Measurements from ENCODE around the gene ADAMTS18.
"Not testable (repeated sequence)": the region's sequence is repeated elsewhere in the genome, so short reads cannot be mapped to it uniquely, and the experiment has no call there.

Gene ADAMTS18, protein sequence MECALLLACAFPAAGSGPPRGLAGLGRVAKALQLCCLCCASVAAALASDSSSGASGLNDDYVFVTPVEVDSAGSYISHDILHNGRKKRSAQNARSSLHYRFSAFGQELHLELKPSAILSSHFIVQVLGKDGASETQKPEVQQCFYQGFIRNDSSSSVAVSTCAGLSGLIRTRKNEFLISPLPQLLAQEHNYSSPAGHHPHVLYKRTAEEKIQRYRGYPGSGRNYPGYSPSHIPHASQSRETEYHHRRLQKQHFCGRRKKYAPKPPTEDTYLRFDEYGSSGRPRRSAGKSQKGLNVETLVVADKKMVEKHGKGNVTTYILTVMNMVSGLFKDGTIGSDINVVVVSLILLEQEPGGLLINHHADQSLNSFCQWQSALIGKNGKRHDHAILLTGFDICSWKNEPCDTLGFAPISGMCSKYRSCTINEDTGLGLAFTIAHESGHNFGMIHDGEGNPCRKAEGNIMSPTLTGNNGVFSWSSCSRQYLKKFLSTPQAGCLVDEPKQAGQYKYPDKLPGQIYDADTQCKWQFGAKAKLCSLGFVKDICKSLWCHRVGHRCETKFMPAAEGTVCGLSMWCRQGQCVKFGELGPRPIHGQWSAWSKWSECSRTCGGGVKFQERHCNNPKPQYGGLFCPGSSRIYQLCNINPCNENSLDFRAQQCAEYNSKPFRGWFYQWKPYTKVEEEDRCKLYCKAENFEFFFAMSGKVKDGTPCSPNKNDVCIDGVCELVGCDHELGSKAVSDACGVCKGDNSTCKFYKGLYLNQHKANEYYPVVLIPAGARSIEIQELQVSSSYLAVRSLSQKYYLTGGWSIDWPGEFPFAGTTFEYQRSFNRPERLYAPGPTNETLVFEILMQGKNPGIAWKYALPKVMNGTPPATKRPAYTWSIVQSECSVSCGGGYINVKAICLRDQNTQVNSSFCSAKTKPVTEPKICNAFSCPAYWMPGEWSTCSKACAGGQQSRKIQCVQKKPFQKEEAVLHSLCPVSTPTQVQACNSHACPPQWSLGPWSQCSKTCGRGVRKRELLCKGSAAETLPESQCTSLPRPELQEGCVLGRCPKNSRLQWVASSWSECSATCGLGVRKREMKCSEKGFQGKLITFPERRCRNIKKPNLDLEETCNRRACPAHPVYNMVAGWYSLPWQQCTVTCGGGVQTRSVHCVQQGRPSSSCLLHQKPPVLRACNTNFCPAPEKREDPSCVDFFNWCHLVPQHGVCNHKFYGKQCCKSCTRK (N-terminal part only)

DNA sequence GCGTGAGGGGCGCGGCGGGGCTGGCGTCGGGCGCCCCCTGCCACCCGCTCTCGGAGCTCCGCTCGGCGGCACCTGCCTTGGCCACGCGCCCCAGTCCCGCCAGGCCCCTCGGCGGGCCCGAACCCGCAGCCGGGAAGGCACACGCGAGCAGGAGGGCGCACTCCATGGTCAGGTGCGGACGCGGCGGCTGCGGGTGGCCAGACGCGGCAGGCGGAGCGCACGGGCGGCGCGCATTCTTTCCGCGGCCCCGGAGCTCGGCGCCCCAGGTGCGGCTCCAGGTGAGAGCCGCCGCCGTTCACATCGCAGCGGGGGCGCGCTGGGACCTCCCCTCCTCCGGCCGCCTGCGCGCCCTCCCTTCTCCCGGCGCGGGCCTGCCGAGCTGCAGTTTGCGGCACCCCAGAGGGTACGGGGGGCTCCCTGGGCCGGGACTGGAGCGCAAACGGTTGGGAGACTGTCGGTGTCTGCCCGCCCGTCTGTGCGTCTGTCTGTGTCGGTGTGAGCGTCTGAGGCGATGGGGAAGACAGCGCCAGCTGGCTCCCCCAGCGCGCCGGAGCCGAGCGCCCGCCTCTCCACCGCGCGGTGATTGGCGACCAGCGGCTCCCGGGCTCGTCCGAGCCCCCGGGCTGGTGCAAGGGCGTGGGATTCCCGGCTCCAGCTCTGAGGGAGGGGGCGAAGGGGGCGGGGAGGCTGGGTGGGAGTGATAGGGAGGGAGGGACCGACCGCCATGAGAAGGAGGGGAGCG lies at the start of gene ADAMTS18:
ADAMTS18 (minus strand) TSS at position 505 of the 742 bp plus-strand sequence; CDS start at position 166, 339 bp downstream.
- no peak for DNase-seq (ENCODE audit: low read depth in 2 of 3, low spot score in 2 of 3)

DNA sequence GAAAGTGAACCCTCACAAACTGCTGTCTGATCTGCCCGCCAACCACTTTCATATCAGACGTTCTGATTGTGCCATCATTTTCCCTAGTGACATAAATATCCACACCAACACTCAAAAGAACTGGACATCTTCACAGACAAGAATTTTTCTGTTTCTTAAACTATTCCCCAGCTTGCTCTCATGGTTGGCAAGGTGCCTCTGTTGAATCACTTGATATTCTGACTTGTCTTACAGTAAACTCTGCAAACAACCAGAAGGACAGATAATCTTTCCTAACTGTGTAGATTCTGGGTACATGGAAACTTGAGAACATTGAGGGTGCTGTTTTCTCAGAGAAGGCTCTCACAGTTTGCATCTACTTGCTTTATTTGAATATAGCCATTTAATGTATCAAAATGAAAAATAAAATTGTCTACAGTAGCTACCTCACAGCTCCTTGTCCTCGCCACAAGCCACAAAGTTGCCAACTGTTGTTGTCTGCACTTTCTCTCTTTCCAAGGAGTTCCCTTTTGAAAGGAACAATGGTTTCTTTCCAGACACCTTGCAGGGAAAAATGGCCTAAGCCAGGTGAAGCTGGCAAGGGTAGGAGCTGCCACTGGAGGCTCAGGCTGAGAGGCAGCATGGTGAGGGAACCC lies 46.0 kb upstream of the ADAMTS18 start:
- no peak for DNase-seq (ENCODE audit: low read depth in 2 of 3, low spot score in 2 of 3)

DNA sequence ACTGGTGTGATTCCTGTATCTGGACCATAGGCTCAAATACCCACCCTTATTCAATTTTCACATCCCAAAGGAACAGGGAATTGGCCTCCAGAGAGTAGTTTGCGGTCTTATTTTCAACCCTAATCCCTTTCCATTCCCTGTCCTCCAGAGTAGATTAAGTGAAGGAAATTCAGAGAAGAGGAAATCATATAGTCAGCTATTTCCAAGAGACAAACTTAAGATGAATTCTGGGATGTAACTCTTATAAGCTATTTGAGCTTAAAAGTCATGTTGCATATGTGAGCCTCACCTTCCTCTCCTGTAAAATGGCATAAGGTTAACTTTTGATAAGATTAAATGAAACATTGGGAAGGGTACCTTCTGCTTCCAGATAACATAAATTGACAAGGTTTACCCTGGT lies 37.4 kb upstream of the ADAMTS18 start:
- DNase-seq (ENCODE audit: low read depth in 2 of 3, low spot score in 2 of 3) = no peak

DNA sequence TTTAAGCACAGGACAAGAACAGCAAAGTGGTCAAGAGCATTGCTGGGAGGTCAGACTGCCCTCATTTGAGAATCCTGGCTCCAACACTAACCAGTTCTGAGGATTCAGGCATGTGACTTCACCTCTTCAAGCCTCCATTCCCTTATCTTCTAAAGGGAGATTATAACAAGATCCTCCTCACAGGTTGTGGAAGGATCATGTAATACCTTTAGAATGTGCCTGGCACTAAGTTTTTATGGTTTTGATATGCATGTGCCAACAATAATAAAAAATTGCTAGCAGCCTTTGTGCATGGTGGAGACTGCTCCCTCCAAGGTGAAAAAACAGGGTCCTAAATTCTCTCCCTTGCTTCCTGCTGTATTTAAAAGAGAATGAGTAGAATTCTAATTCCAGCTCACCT lies 36.0 kb upstream of the ADAMTS18 start:
- no peak for DNase-seq (ENCODE audit: low read depth in 2 of 3, low spot score in 2 of 3)

DNA sequence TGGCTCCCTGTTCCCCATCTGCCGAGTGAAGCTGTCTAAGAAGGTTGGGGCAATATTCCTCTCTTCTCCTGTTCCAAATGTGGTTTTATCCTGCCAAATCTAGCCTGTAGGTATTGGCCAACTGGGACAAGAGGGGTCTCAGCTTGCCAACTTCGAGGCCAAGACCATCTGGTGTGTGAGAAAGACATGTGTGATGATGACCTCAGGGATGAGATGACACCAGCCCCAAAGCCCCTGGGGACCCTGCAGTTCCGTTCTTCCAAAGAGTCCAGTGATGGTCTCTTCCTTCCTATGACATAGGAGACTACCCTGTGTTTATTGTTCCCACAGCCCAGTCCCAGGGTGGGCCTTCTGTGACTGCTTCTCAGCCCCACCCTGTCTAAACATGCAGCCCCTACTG lies 34.8 kb upstream of the ADAMTS18 start:
- no peak for DNase-seq (ENCODE audit: low read depth in 2 of 3, low spot score in 2 of 3)

DNA sequence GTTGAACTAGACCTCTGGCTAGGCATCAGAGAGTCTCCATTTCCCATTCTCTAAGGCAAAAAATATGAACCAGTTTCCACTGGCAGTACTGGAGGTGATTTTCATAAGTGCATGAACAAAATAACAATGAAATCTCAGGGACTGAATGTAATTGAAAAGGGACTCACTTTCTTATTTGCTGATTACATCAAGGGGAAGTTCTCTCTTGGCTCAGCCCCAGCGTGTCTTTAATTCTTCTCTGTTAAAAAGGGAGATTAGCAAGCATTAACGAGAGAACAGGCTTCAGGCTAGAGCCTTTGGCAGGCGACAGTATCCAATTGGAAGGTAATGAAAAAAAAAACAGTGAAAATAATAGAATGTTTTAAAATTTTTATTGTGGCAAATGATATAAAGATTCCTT lies 34.0 kb upstream of the ADAMTS18 start:
- no peak for DNase-seq (ENCODE audit: low read depth in 2 of 3, low spot score in 2 of 3)

DNA sequence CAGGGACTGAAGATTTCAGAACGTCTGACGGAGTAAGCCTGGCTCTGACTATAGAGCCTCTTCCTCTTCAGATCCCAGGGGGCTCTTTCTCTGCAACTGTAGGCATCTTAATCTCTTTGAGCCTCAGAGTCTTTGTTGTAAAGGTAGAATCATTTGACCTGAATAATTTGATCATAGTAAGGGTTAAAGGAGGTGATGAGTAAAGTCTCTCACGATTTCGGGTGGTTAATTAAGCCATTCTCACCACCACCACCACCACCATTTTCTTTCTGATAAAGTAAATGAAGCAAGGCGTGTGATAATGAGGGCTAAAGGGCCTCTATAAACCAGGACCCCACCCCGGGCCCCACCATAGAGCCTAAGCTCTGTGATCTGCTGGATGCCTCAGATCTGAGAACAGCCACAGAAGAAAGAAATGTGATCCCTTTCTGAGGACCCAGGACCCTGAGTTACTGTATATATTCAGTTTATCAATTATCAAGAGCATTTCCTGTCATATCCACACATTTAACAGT lies 33.0 kb upstream of the ADAMTS18 start:
- no peak for DNase-seq (ENCODE audit: low read depth in 2 of 3, low spot score in 2 of 3)

DNA sequence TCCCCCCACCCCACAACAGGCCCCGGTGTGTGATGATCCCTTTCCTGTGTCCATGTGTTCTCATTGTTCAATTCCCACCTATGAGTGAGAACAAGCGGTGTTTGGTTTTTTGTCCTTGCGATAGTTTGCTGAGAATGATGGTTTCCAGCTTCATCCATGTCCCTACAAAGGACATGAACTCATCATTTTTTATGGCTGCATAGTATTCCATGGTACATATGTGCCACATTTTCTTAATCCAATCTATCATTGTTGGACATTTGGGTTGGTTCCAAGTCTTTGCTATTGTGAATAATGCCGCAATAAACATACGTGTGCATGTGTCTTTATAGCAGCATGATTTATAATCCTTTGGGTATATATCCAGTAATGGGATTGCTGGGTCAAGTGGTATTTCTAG lies 28.8 kb upstream of the ADAMTS18 start:
- DNase-seq (ENCODE audit: low read depth in 2 of 3, low spot score in 2 of 3) = not testable (repeated sequence)

DNA sequence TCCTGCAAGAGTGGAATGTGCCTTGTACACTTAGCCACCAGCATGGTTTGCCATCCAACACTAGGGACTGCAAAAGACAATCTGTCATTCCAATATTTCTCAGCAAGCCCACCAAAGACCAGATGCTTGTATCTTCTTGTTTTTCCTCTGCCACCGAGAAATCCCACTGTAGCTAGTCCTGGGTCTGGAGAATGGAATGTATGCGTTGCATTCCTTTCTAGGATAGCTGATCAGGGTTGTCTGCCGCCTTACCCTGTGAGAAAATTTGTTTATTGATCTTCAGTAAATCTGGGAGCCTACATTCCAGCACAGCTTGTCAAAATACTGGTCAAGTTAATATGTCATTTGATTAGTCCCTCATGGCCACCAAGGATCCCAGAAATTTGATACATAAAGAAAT lies 28.1 kb upstream of the ADAMTS18 start:
- no peak for DNase-seq (ENCODE audit: low read depth in 2 of 3, low spot score in 2 of 3)

DNA sequence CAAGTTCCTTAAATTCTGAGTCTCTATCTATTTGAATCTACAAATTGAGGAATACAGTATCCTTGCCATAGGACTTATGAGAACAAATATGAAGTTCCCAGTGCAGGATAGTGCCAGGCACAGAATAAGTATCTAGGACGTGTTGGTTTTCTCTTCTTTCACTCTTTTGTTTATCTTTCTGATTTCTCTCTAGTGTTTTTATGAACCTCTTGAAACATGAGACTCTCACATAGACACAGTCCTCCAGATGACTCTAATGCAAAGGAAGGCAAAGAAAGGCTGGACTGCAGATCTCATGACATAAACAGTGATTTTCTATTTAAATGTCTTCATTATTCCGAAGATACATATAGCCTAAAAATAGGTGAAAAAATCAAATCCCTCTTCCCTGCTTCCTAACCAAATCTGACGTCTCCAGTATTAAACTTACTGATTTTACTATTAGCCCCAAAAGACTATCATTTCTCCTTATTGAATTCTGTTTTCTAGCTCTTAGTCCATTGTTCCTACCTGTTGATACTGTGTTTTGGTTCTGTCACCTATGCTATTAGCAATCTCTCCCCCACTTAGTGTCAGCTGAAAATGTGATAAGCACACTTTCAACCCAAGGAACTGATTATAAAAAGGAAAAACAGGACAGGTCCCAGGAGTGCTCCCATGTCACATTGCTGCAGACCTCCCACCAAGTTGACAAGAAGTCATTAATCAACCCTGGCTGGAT lies 24.9 kb upstream of the ADAMTS18 start:
- no peak for DNase-seq (ENCODE audit: low read depth in 2 of 3, low spot score in 2 of 3)

DNA sequence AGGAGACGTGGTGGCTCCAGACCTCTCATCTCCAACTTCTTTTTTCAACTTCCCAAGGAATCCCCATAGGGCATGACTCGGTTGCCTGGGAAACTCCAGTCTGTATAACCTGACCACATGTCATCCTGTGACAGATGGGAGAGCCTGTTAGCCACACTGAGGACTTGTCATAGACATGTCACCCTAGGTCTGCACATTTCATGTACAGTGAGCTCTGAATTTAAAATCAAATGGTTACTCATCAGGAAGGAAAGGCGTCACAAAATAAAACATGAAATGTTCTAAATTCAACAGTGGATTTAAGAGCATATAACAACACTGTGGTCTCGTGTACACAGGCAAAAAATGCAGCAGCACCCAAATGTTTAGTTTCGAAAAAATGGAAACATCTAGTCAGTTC lies 22.2 kb upstream of the ADAMTS18 start:
- DNase-seq (ENCODE audit: low read depth in 2 of 3, low spot score in 2 of 3) = no peak

DNA sequence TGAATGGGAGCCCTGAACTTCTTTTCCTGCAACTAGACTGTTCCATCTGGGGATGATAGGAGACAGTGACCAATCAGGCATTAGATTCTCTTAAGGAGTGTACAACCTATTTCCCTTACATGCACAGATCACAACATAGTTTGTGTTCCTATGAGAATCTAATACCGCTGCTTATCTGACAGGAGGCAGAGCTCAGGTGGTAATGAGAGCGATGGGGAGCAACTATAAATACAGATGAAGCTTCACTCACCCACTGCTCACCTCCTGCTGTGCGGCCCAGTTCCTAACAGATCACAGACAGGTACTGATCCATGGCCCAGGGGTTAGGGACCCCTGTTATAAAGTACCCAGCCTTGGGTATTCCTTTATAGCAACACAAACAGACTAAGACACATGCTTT lies 17.4 kb upstream of the ADAMTS18 start:
- no peak for DNase-seq (ENCODE audit: low read depth in 2 of 3, low spot score in 2 of 3)

DNA sequence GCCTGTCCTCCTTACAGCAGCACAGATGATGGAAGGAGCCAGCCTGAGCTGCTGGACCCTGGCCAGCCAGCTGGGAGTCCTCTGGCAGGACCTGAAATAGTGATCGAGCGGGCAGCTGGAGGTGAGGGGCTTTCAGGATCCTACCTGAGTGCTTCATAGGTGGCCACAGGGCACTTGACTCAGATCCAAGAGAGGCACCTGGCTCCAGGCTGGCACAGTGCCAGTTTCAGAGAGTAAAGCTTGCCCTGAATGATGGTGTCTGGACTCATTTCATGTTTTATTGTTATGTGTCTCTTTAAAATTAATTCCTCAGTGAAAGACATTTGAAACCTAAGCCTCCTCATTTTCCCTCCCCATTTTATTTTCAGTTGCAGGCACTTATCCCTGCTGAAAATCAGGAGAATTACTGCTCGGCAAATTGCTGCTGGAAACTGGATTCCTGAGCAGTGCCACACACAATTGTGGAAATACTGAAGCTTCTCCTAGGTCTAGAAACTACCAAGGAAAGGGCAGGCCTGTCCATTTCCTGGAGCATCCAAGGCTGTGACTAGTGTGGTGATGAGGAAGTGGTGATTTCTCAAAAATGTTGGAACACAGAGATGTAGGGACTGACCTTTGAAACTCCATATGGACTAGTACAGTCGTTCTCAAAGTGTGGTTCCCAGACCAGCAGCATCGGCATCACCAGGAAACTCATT lies 16.1 kb upstream of the ADAMTS18 start:
- no peak for DNase-seq (ENCODE audit: low read depth in 2 of 3, low spot score in 2 of 3)

DNA sequence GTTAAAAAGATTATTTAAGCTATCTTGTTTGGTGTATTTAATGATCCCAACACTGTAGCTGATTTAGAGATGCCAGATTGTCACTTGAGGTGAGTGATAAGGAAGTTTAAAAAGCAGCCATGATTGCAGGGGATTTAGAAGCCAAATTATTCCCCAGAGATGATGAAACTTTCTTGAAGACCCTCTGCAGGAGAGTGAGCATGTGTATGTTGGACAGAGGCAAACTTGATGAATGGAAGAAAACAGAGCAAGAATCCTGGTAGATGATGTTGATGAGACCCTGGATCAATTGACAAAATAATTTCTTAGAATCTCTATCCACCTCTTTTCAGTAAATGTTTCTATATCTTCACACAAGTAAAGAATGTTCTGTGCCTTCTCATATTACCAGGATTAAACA lies 14.4 kb upstream of the ADAMTS18 start:
- no peak for DNase-seq (ENCODE audit: low read depth in 2 of 3, low spot score in 2 of 3)

DNA sequence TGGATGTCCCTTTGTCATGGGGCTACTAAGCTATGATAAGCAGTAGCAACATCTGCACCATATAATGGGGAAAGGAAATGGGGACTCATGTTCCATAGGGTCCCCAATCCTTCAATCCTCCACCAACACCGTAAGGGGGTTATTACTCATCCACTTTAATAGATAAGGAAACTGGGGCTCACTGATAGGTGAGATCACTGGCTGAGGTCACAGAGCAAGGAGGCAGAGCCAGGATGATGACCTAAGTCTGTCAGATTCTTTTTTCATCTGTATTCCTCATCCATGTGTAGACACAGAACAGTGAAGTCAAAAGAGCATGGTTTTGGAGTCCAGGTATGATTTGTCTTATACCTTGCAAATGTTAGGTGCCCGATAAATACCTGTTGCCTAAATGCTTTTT lies 10.5 kb upstream of the ADAMTS18 start:
- DNase-seq (ENCODE audit: low read depth in 2 of 3, low spot score in 2 of 3) = no peak

DNA sequence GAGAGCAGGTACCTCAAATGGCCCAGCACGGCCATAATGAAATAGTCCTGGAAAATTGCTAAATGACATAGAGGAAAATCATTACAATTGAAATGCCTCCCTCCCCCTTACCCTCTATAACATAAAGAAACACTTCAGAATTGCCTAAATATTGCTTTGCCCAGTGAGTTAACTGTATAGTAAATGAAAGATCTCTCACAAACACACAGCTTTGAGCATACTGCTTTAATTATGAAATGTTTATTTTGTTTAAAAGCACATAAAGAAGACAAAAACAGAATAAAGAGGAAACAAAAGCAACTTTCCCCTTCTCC lies 9.3 kb upstream of the ADAMTS18 start:
- DNase-seq (ENCODE audit: low read depth in 2 of 3, low spot score in 2 of 3) = no peak

DNA sequence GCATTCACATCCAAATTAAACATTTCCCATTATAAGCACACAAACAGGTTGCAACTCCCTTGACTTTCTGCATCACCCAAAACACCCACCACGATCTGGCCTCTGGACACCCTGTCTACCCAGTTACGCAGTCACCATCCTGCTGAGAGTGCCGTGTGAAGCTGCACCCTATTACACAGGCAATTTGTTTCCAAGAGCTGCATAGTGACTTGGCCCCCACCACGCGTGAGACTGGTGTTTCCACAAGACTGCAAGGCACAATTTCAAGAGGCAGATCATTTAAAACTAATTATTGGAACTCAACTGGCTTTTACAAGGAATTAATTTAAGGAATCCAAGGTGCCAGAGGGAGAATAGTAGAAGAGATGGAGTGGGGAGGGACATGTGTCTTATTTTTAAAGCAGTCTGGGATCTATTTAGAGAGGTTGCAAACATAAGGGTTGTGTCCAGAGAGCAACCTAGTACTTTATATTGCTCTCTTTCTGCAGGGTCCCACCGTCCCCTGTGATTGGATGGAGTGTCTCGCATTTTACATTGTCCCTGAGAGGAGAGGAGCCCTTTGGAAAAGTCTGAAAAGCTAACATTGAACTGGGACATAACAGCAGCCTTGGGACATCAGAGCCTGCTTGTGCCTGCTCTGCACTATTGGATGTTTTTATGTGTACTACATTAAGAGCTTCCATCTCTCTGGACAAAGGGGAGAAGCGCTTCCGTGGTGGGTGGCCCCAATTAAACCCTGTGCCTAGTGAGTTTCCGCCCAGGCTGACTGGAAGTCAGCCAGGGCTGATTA lies 8.7 kb upstream of the ADAMTS18 start:
- DNase-seq (ENCODE audit: low read depth in 2 of 3, low spot score in 2 of 3) = no peak

DNA sequence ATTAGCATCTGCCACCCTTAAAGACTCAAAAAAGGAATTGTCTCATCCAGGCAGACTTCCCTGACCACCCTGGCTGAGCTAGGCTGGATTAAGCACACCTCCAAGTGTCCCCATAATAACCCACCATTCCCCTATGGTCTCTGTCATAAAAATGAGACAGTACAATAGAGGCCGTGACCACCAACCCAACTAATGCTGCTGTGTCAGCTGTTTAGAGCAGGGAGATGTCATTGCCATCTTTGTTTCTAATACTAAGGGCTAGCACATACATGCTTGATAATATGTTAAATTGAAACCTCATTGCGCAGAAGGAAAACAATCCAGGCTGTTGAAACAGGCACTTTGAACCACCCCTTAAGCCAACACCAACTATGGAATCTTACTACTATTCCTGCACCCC lies 7.2 kb upstream of the ADAMTS18 start:
- no peak for DNase-seq (ENCODE audit: low read depth in 2 of 3, low spot score in 2 of 3)

All from activated CD8-positive, alpha-beta memory T cell treated with anti-CD3 and anti-CD28 coated beads for 48 hours (primary cell).